ENCODE measurements around the gene CIP2A.

The CIP2A gene

GRCh38 chr3:108555966-108556581, 33.2 kb downstream of the CIP2A start:
- DNase-seq, result no peak

- no peak for DNase-seq
Measured at GRCh38 chr3:108554913-108555571, 34.2 kb downstream of the CIP2A start.

GRCh38 chr3:108554229-108554628, 35.0 kb downstream of the CIP2A start:
- no peak for DNase-seq

- peak; percentile 14 for DNase-seq
Measured at GRCh38 chr3:108552267-108553159, 36.7 kb downstream of the CIP2A start.

- no peak for DNase-seq
Measured at GRCh38 chr3:108548886-108549285, 40.4 kb downstream of the CIP2A start.

GRCh38 chr3:108548304-108548703, 40.9 kb downstream of the CIP2A start:
- no peak for DNase-seq

GRCh38 chr3:108546692-108547091, 42.5 kb downstream of the CIP2A start:
- no peak for DNase-seq

GRCh38 chr3:108546247-108546646, 43.0 kb downstream of the CIP2A start:
- DNase-seq, result no peak

- no peak for DNase-seq
Measured at GRCh38 chr3:108538083-108538482, 51.2 kb downstream of the CIP2A start.

- no peak for DNase-seq
Measured at GRCh38 chr3:108528459-108529252, 60.6 kb downstream of the CIP2A start.

- DNase-seq, result no peak
Measured at GRCh38 chr3:108527817-108528216, 61.4 kb downstream of the CIP2A start.

- DNase-seq, result no peak
Measured at GRCh38 chr3:108527109-108527508, 62.1 kb downstream of the CIP2A start.

GRCh38 chr3:108525971-108526370, 63.3 kb downstream of the CIP2A start:
- no peak for DNase-seq

- DNase-seq, result no peak
Measured at GRCh38 chr3:108525256-108525655, 64.0 kb downstream of the CIP2A start.

GRCh38 chr3:108524537-108524936, 64.7 kb downstream of the CIP2A start:
- DNase-seq, result no peak

- DNase-seq, result no peak
Measured at GRCh38 chr3:108518895-108519294, 70.3 kb downstream of the CIP2A start.

GRCh38 chr3:108516881-108517280, 72.4 kb downstream of the CIP2A start:
- no peak for DNase-seq

- no peak for DNase-seq
Measured at GRCh38 chr3:108513961-108514360, 75.3 kb downstream of the CIP2A start.

GRCh38 chr3:108512671-108513070, 76.6 kb downstream of the CIP2A start:
- DNase-seq, result no peak

GRCh38 chr3:108511490-108511889, 77.7 kb downstream of the CIP2A start:
- no peak for DNase-seq

GRCh38 chr3:108511055-108511454, 78.2 kb downstream of the CIP2A start:
- DNase-seq, result no peak

GRCh38 chr3:108510496-108510895, 78.7 kb downstream of the CIP2A start, which contains the start of gene MYH15:
Gene MYH15, minus strand, starts transcription at chr3:108510596. Its CDS starts 66 bp downstream, at chr3:108510530.
- DNase-seq, result no peak

GRCh38 chr3:108509871-108510270, 79.4 kb downstream of the CIP2A start:
- DNase-seq, result no peak
